OCI-LY1 (cell line): ENCODE data around the gene MYOT.

Experiments
- H2AFZ ChIP-seq: fragments of 200-600 bp; sonication (generic), shearing (Covaris generic); 2 replicates; pipeline ENCODE4 v1.6.0; 2014; ENCODE audit warnings: antibody characterized with exemption, mild to moderate bottlenecking, low read length
- H3F3A ChIP-seq: fragments of 200-600 bp; sonication (generic), shearing (Covaris generic); 2 replicates; pipeline ENCODE4 v1.6.0; 2014; ENCODE audit warnings: mild to moderate bottlenecking, antibody characterized with exemption, low read length, moderate library complexity; ENCODE audit not compliant: insufficient read depth
- H3K27ac ChIP-seq: fragments of 200-600 bp; sonication (generic); 2 replicates; pipeline ENCODE4 v1.5.1; 2014; ENCODE audit warnings: low read length, mixed run types, mild to moderate bottlenecking, low read depth; ENCODE audit not compliant: poor library complexity, severe bottlenecking
- H3K27me3 ChIP-seq: fragments of 200-600 bp; sonication (generic); 2 replicates; pipeline ENCODE4 v1.6.0; 2014; ENCODE audit warnings: antibody characterized with exemption, mild to moderate bottlenecking, low read length, moderate library complexity; ENCODE audit not compliant: insufficient read depth
- H3K36me3 ChIP-seq: fragments of 200-600 bp; sonication (generic); 2 replicates; pipeline ENCODE4 v1.6.1; 2014; ENCODE audit warnings: mild to moderate bottlenecking, antibody characterized with exemption, low read length, moderate library complexity, mixed read lengths; ENCODE audit not compliant: insufficient read depth
- H3K4me1 ChIP-seq: fragments of 200-600 bp; sonication (generic); 2 replicates; pipeline ENCODE4 v1.5.1; 2014; ENCODE audit warnings: mild to moderate bottlenecking, low read length, moderate library complexity; ENCODE audit not compliant: insufficient read depth, severe bottlenecking
- H3K4me2 ChIP-seq: fragments of 200-600 bp; sonication (generic), shearing (Covaris generic); 2 replicates; pipeline ENCODE4 v1.6.1; 2014; ENCODE audit warnings: low read length
- H3K4me3 ChIP-seq: fragments of 200-600 bp; sonication (generic); 2 replicates; pipeline ENCODE4 v1.5.1; 2014; ENCODE audit warnings: low read length, low read depth, mild to moderate bottlenecking, mixed read lengths; ENCODE audit not compliant: poor library complexity, severe bottlenecking
- H3K79me2 ChIP-seq: fragments of 200-600 bp; shearing (Covaris generic); 2 replicates; pipeline ENCODE4 v1.6.1; 2016; ENCODE audit warnings: mixed run types, low read length, mixed read lengths; ENCODE audit not compliant: insufficient read depth
- H3K9ac ChIP-seq: fragments of 200-600 bp; sonication (generic), shearing (Covaris generic); 2 replicates; pipeline ENCODE4 v1.6.1; 2014; ENCODE audit warnings: mild to moderate bottlenecking, low read length, mixed read lengths
- H3K9me2 ChIP-seq: fragments of 200-600 bp; sonication (generic), shearing (Covaris generic); 2 replicates; pipeline ENCODE4 v1.6.1; 2014; ENCODE audit warnings: low read depth, mild to moderate bottlenecking, low read length, mixed read lengths
- H3K9me3 ChIP-seq: fragments of 200-600 bp; shearing (Covaris generic); 2 replicates; pipeline ENCODE4 v1.6.1; 2014; ENCODE audit warnings: low read length, mixed read lengths
- H4K20me1 ChIP-seq: fragments of 200-600 bp; sonication (generic), shearing (Covaris generic); 2 replicates; pipeline ENCODE4 v1.6.0; 2016; ENCODE audit warnings: mild to moderate bottlenecking, low read length; ENCODE audit not compliant: insufficient read depth
- EZH2 ChIP-seq: fragments of 200-600 bp; sonication (generic), shearing (Covaris generic); IDR thresholded peaks from 2 replicates; pipeline ENCODE4 v1.8.0; 2017; ENCODE audit warnings: borderline replicate concordance, mixed run types, mild to moderate bottlenecking, antibody characterized with exemption, low read length, moderate library complexity, mixed read lengths
- TF ChIP-seq, protein P1 (sequence below): fragments of 200-600 bp; sonication (generic), shearing (Covaris generic); IDR thresholded peaks from 2 replicates; pipeline ENCODE4 v1.5.1; 2017; ENCODE audit warnings: mild to moderate bottlenecking, antibody characterized with exemption, low read length, moderate library complexity, mixed read lengths

Gene MYOT

DNA sequence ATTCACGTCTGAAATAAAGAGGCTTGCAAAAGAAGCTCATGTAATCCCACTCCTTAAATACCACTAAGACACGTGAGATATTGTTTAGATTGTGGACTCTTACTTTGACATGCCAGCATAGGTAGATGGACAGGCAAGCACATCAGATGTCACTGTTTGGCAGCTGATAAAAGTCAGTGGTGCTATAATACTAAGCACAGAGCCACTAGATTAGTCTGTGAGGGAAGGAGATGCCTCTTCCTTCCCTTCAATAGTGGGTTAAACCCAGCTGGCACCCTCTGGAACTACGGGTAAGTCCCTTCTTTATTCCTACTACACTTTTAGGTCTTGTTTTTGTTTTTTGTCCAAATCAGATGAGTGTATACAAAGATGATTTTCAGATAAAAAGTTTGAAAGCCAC lies at the start of gene MYOT:
TSS of gene MYOT (plus strand) at position 197 of the 400 bp plus-strand sequence. CDS start 2,792 bp downstream, outside the sequence.
- Histone ChIP-seq H3K4me3 (no peak within 1 kb of the TSS), H3K9me2 (no peaks in the 10 kb centered on the region), H3K4me1 (no peaks in the 10 kb centered on the region), H3K4me2 (no peak within 1 kb of the TSS), H3K9me3 (no peaks in the 10 kb centered on the region), H3K27me3 (no peaks in the 10 kb centered on the region), H3K9ac (no peak within 1 kb of the TSS), H3K79me2 (no peaks in the 10 kb centered on the region), H2AFZ (no peak within 1 kb of the TSS), H3F3A (no peaks in the 10 kb centered on the region), H3K36me3 (no peaks in the 10 kb centered on the region), H4K20me1 (no peaks in the 10 kb centered on the region), H3K27ac (no peak within 1 kb of the TSS)
- TF ChIP-seq, protein P1, sequence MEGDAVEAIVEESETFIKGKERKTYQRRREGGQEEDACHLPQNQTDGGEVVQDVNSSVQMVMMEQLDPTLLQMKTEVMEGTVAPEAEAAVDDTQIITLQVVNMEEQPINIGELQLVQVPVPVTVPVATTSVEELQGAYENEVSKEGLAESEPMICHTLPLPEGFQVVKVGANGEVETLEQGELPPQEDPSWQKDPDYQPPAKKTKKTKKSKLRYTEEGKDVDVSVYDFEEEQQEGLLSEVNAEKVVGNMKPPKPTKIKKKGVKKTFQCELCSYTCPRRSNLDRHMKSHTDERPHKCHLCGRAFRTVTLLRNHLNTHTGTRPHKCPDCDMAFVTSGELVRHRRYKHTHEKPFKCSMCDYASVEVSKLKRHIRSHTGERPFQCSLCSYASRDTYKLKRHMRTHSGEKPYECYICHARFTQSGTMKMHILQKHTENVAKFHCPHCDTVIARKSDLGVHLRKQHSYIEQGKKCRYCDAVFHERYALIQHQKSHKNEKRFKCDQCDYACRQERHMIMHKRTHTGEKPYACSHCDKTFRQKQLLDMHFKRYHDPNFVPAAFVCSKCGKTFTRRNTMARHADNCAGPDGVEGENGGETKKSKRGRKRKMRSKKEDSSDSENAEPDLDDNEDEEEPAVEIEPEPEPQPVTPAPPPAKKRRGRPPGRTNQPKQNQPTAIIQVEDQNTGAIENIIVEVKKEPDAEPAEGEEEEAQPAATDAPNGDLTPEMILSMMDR = no peak
- TF ChIP-seq EZH2 = no peak

GRCh38 chr5:137819766-137820165 lies 47.9 kb upstream of the MYOT start:
- H3K9me3 ChIP-seq = no peaks in the 10 kb centered on the region
- TF ChIP-seq, protein P1 = no peak
- TF ChIP-seq EZH2 = no peak
- no peaks in the 10 kb centered on the region for H4K20me1 ChIP-seq
- H3K9me2 ChIP-seq = no peaks in the 10 kb centered on the region
- no peak overlapping the region for H2AFZ ChIP-seq
- no peaks in the 10 kb centered on the region for H3F3A ChIP-seq
- H3K9ac ChIP-seq = no peak overlapping the region
- no peak overlapping the region for H3K27ac ChIP-seq
- H3K4me1 ChIP-seq = no peaks in the 10 kb centered on the region
- H3K4me3 ChIP-seq = no peak overlapping the region
- H3K79me2 ChIP-seq = no peaks in the 10 kb centered on the region
- no peak overlapping the region for H3K4me2 ChIP-seq
- no peaks in the 10 kb centered on the region for H3K27me3 ChIP-seq
- no peaks in the 10 kb centered on the region for H3K36me3 ChIP-seq

DNA sequence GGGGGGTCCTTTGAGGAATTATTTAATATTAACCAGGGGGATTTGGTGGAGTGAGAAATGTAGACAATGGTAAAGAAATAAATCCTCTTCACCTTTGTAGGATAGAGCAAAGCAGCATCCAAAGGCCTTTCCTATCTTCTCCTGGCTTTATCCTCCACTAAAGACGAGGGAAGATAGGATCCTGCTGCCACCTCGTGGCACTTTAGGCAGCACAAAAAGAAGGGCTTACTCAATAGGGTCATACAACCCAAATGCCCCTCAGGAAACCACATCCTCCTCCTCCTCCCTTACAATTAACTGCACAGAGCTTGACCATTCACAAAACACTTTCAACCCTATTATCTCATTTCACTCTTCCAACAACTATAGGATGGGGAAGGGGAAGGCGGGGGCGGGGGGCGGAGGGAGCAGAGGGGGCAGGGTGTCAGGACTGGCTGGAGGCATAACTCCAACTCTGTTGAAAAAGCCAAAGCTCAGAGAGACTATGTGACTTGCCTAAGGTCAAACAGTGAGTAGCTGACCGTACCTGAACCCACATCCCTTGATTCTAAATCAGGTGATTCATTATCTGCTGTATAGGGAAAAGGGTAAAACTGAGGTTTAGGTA lies 45.4 kb upstream of the MYOT start:
- no peak overlapping the region for H3K4me2 ChIP-seq
- no peaks in the 10 kb centered on the region for H3K9me2 ChIP-seq
- no peaks in the 10 kb centered on the region for H4K20me1 ChIP-seq
- H2AFZ ChIP-seq = no peak overlapping the region
- H3F3A ChIP-seq = no peaks in the 10 kb centered on the region
- no peaks in the 10 kb centered on the region for H3K4me1 ChIP-seq
- no peak overlapping the region for H3K4me3 ChIP-seq
- no peak overlapping the region for H3K27ac ChIP-seq
- no peaks in the 10 kb centered on the region for H3K27me3 ChIP-seq
- no peak overlapping the region for H3K9ac ChIP-seq
- no peak for TF ChIP-seq EZH2
- TF ChIP-seq, protein P1 = peak; percentile 39; the same call in 1 of the 2 replicates
- no peaks in the 10 kb centered on the region; the same call in 1 of the 2 replicates for H3K9me3 ChIP-seq
- no peaks in the 10 kb centered on the region for H3K79me2 ChIP-seq
- no peaks in the 10 kb centered on the region for H3K36me3 ChIP-seq
